Hematopoietic multipotent progenitor cell treated with erythropoietin and hydrocortisone succinate and interleukin-3 and kit ligand, for 15 days (in vitro differentiated cells): ENCODE measurements around the gene RHBDD2.
"Not testable (repeated sequence)": the region's sequence is repeated elsewhere in the genome, so short reads cannot be mapped to it uniquely, and the experiment has no call there.

Source experiments
- DNase-seq: peaks from one replicate; pipeline ENCODE4 v3.0.0-alpha.2; 2015; ENCODE audit warnings: low spot score

The RHBDD2 gene

DNA sequence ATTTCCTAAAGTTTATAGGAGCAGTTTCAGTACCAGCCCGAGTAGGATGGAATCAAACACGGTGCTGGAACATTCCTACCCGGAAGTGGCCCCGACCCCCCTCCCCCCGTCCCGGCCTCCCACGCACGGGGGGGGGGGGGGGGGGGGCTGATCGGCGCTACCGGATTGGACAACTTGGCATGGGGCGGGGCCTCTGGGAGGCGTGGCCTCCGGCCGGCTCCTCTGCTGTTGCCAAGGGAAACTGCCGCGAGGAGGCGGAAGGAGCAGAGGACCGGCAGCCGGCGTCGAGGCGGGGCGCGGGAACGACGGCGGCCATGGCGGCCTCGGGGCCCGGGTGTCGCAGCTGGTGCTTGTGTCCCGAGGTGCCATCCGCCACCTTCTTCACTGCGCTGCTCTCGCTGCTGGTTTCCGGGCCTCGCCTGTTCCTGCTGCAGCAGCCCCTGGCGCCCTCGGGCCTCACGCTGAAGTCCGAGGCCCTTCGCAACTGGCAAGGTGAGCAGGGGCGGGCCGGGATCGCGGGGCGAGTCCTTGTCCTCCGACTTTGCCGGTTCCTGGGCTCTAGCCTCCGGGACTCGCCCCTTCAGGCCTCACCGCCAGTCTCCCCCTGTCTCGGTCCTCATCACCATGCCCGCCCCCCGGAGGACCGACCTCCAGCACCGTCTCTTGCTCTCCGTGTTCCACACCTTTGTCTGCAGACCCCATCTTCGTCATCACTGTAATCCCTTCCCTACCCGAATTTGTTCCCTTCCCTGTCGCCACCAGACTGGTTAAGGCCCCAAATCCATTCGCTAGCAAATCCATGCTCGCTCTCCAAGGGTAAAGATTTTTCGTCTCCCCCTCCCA, at the start of gene RHBDD2:
Gene RHBDD2 (plus strand): TSS at position 266 of the 843 bp plus-strand sequence. CDS start 49 bp downstream, at position 315.
- DNase-seq, result peak; percentile 94

GRCh38 chr7:75829656-75830055, 49.2 kb upstream of the RHBDD2 start:
- DNase-seq, result not testable (repeated sequence)

- no peak for DNase-seq
Observed at GRCh38 chr7:75830978-75831377, 47.9 kb upstream of the RHBDD2 start.

DNA sequence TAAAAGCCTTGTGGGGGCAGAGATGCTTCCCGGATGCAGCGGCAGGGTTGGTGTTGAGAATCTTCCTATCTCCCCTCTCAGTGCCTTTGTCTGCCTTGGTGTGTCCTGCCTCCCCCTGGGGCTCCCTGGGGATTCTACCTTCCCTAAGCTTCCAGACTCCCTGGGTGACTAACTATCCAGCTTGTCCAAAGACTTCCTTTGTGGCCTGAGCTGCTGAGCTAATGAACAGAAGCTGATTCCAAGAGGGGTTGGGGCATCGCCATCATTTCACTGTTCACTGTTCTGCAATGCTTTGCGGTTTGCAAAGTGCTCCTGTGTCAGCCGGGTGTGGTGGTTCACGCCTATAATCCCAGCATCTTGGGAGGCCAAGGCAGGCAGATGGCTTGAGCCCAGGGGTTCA, 45.2 kb upstream of the RHBDD2 start:
- not testable (repeated sequence) for DNase-seq

DNA sequence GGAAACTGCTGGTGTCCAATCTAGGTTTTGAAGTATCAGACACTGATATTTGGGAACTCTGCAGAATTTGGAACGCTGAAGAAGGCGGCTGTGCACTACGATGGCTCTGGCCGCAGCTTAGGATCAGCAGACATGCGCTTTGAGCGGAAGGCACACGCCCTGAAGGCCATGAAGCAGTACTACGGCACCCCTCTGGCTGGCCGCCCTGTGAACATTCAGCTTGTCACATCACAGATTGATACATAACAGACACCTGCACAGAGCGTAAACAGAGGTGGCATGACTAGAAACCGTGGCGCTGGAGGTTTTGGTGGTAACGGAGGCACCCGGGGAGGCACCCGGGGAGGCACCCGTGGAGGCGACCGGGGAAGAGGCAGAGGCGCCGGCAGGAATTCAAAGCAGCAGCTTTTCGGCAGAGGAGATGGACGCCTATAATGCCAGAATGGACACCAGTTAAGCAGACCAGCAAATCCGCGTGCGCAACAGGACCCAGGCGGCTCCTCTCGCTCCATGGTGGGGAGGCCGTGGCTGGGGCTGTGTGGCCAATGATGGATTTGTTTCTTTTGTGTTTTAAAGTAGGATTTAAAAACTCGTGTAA, 43.0 kb upstream of the RHBDD2 start:
- DNase-seq, result no peak

DNA sequence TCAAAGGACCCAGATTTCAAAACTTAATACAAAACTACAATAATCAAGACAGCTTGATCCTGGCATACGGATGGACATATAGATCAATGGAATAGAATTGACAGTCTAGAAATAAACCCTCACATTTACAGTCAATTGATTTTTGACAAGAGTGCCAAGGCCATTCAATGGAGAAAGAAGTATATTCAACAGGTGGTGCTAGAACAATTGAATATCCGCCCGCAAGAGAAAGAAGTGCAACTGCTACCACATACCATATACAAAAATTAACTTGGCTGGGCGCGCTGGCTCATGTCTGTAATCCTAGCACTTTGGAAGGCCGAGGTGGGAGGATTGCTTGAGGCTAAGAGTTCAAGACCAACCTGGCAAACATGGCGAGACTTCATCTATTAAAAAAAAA, 42.0 kb upstream of the RHBDD2 start:
- DNase-seq, result no peak

DNA sequence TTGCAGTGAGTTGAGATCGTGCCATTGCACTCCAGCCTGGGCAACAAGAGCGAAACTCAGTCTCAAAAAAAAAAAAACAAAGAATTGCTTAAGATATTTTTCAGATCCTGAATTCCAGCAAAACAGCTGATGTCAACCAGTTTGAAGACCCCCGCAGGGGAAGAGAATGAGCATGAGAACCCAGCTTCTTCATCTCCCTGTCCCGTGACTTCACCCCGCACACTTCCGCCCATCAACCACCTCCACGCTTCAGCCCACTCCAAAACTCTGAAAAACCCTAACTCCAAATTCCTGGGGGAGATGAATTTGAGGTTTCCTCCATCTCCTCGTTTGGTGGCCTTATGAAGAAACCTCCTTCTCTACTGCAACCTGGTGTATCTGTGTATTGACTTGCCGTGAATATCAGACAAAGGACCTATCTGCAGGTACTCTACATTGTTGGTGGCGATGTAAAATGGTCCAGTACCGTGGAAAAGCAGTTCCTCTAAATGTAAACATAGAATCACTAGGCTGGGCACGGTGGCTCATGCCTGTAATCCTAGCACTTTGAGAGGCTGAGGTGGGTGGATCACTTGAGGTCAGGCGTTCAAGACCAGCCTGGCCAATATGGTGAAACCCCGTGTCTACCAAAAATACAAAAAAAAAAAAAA, 40.4 kb upstream of the RHBDD2 start:
- DNase-seq, result not testable (repeated sequence)

GRCh38 chr7:75840029-75840428, 38.8 kb upstream of the RHBDD2 start:
- DNase-seq, result no peak

DNA sequence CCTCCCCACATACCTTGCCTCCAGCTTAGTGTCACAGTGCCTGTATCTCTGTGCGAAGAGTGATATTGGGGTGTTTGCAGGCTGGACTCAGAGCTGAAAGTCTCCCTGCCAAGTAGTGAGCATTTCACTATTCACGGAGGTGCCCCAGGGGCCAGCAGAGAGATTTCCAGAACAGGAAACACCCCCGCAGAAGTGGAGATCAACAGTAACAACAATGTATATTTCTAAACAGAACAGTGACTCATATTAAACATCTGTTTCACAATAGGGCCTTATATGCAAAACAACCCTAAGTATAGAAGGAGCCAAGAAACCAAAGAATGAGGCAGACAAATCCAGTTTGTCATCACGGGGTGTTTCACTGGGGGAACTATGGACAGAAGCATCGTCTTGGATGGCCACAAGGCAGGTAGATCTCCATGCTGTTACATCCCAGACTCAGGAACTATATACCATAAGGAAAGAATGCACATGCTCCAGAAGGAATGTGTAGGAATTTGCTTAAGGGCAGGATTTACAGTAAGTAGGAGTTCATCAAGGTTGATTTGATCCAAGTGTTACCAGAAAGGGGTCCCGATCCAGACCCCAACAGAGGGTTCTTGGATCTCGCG, 35.9 kb upstream of the RHBDD2 start:
- peak; percentile 17 for DNase-seq

DNA sequence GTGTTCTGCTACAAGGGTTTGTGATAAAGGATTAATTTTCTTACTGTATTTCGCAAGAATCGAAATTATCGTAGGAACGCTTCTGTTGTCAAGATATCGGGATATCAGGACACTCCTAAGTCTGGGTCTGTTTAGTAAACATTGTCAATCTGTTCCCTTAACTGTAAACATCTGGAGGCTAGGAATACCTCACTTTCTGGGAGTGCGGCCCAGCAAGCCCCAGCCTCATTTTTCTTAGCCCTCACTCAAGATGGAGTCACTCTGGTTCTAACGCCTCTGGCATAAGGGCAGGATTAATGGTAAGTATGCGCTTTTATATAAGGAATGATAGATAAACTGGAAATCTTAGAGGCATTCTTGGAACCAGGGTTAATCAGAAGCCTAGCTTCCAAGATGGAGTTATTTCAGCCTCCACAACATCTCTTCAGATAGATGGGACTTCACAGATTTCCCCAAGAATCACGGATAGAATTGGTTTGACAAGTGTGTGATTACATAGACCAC, 35.2 kb upstream of the RHBDD2 start:
- no peak for DNase-seq

DNA sequence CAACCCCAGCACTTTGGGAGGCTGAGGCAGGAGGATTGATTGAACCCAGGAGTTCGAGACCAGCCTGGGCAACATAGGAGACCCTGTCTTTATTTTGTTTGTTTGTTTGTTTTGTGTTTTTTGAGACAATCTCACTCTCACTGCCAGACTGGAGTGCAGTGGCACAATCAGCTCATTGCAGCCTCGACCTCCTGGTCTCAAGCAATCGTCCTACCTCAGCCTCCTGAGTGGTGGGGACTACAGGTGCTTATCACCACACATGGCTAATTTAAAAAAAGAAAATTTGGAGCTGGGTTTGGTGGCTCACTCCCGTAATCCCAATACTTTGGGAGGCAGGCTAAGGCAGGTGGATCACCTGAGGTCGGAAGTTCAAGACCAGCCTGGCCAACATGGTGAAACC, 34.7 kb upstream of the RHBDD2 start:
- no peak for DNase-seq

GRCh38 chr7:75845132-75845531, 33.7 kb upstream of the RHBDD2 start:
- DNase-seq, result not testable (repeated sequence)

DNA sequence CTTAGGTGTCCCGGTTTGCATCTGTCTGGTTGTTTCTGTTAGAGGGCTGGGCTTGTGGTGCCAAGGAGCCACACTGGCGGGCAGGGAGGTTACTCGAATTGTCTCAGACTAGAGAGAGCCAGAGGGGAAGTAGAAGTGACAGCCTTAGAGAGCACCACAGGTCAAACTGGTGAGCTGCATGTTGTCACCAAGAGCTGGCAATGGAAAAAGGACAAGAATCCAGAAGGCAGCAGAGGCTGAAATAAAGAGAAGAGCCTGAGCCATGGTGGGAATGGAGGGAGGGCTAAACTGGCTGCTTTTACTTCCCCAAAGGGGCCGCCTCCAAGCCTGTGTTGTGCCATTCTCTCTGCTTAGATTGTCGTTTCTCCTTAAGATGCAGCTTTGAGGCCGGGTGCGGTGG, 31.1 kb upstream of the RHBDD2 start:
- DNase-seq, result no peak

GRCh38 chr7:75849573-75849972, 29.3 kb upstream of the RHBDD2 start:
- DNase-seq, result no peak

GRCh38 chr7:75850235-75850634, 28.6 kb upstream of the RHBDD2 start:
- DNase-seq, result no peak

DNA sequence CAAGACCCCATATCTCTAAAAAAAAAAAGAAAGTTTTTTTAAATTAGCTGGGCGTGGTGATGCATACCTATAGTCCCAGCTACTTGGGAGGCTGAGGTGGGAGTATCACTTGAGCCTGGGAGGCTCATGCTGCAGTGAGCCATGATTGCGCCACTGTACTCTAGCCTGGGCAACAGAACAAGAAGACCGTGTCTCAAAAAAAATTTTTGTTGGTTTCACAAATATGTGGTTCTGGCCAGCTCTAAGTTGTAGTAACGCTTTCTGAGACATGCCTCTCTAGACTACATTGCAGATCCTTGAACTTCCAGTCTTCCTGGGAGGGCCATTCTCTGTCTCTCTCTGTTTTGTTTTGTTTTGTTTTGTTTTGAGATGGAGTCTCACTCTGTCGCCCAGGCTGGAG, 24.6 kb upstream of the RHBDD2 start:
- DNase-seq, result no peak

GRCh38 chr7:75854813-75855345, 24.0 kb upstream of the RHBDD2 start:
- DNase-seq, result not testable (repeated sequence)

DNA sequence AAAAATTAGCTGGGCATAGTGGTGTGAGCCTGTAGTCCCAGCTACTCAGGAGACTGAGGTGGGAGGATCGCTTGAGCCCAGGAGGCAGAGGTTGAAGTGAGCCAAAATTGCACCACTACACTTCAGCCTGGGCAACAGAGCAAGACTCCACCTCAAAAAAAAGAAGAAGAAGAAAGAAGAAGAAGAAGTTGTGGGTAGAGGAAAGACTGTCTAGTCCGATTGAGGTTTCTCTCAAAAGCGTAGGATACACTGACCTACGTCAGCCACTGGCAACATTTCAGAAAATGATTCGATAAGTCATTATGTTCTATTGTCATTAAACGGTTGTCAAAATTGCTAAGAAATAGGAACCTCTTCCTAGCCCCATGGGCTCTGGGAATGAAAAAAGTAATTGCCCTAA, 22.3 kb upstream of the RHBDD2 start:
- DNase-seq, result no peak

DNA sequence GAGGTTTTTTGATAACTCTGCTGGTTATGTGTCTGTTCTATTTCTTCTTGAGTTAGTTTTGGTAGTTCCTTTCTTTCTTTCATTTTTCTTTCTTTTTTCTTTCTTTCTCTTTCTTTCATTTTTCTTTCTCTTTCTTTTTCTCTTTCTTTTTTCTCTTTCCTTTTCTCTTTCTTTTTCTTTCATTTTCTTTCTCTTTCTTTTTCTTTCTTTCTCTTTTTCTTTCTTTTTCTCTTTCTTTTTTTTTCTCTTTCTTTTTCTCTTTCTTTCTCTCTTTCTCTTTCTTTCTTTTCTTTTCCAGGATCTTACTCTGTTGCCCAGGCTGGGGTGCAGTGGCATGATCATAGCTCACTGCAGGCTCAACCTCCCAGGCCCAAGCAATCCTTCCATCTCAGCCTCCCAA, 20.4 kb upstream of the RHBDD2 start:
- no peak for DNase-seq

- no peak for DNase-seq
Observed at GRCh38 chr7:75861636-75862035, 17.2 kb upstream of the RHBDD2 start.

DNA sequence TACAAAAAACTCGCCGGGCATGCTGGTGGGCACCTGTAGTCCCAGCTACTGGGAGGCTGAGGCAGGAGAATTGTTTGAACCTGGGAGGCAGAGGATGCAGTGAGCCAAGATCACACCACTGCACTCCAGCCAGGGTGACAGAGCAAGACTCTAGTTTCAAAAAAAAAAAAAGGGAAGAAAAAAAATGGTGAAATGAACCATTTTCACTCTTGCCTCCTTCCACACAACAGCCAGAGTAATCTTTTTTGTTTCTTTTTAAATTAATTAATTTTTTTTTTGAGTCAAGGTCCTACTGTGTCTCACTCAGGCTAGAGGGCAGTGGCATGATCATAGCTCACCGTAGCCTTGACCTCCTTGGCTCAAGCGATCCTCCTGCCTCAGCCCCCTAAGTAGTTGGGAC, 14.6 kb upstream of the RHBDD2 start:
- DNase-seq, result not testable (repeated sequence)

DNA sequence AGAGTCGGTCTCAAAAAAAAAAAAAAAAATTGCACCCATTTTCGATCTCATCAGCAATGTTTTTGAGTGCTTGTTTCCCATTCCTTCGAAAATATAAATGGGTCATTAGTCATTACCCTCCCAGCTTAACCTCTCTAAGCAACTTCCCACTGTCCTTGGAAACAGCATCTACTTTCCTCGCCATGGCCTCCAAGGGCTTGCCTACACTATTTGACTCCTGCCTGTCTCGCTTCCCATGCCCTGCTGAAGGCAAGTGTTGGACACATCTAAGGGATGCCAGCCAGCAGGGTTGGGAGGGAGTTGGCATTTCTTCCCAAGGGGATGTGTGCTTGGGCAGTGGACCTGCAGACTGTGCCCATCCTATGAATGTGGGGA, 12.7 kb upstream of the RHBDD2 start:
- DNase-seq, result no peak
